Measurements from ENCODE around the gene GNG12. TPM values are rescaled to one million over a fixed set of nuclear protein-coding genes. Genes with fewer than 3 reads are reported as not detected.

The GNG12 gene
- total RNA-seq, 3 donors from 2014 or later: 85.0 to 191 (median 158) TPM

DNA sequence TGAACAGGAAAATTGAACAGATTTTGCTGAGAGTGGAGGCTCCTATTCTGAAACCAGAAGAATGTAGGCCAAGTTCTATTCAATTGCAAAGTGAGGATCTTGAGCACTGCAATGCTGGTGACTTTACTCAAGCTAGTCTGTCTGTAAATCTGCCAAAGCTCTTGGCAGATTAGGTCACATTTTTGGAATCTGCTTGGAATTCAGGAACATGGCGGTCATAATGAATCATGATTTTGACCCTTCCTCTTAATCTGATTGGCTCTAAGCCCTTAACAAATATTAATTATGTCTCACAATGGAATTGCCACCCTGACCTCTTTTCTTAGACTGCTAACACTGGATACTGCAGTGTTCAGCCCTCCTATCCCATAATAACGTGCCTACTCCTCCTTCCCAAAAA lies 7.2 kb upstream of the GNG12 start:
- DNase-seq (no peak), ATAC-seq (peak; percentile 11)
- no peaks in the 10 kb centered on the region for H3K4me1 ChIP-seq (ENCODE audit: low read depth)
- TF ChIP-seq, protein P1, sequence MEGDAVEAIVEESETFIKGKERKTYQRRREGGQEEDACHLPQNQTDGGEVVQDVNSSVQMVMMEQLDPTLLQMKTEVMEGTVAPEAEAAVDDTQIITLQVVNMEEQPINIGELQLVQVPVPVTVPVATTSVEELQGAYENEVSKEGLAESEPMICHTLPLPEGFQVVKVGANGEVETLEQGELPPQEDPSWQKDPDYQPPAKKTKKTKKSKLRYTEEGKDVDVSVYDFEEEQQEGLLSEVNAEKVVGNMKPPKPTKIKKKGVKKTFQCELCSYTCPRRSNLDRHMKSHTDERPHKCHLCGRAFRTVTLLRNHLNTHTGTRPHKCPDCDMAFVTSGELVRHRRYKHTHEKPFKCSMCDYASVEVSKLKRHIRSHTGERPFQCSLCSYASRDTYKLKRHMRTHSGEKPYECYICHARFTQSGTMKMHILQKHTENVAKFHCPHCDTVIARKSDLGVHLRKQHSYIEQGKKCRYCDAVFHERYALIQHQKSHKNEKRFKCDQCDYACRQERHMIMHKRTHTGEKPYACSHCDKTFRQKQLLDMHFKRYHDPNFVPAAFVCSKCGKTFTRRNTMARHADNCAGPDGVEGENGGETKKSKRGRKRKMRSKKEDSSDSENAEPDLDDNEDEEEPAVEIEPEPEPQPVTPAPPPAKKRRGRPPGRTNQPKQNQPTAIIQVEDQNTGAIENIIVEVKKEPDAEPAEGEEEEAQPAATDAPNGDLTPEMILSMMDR (IDR thresholded peaks at IDR 0.05): no peak
- no peaks in the 10 kb centered on the region for H3K9me3 ChIP-seq
- intact Hi-C loops (cut with DNase I, micrococcal nuclease): no loop called here
- H3K36me3 ChIP-seq (ENCODE audit: low read depth): no peaks in the 10 kb centered on the region
- no peak overlapping the region for H3K4me3 ChIP-seq

DNA sequence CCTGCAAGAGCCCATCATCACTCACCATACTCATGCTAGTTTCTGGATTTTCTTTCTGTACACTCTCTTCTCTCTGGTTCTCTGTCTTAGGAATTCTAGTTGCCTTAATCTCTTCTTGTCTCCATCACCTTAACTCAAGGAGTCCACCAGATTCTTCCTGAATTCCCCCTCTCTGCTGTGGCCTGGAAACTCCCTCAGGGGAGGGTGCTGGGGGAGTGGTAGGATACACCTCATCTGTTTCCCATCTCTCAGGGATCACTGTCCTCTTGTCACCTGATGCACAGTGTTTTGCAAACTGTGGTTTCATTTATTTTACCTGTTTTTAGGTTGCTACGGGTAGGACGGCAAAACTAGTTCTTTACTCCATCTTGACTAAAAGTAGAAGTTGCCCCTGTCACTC lies 6.6 kb upstream of the GNG12 start:
- Histone ChIP-seq H3K36me3 (ENCODE audit: low read depth) (no peaks in the 10 kb centered on the region), H3K4me1 (ENCODE audit: low read depth) (no peaks in the 10 kb centered on the region), H3K4me3 (no peak overlapping the region), H3K9me3 (no peaks in the 10 kb centered on the region)
- ATAC-seq (no peak), DNase-seq (no peak)
- intact Hi-C loops (cut with DNase I, micrococcal nuclease): loop anchor here in 1 of 2 donors (10.0 kb wide), 1 partner anchor 65 kb away; no protein-coding TSS in a partner anchor
- TF ChIP-seq, protein P1 (IDR thresholded peaks at IDR 0.05): no peak

- Histone ChIP-seq H3K4me1 (ENCODE audit: low read depth) (no peaks in the 10 kb centered on the region), H3K36me3 (ENCODE audit: low read depth) (no peaks in the 10 kb centered on the region), H3K9me3 (no peaks in the 10 kb centered on the region), H3K4me3 (no peak overlapping the region)
- DNase-seq (no peak), ATAC-seq (peak; percentile 12)
- TF ChIP-seq, protein P1 (IDR thresholded peaks at IDR 0.05): no peak
- intact Hi-C loops (cut with DNase I, micrococcal nuclease): loop anchor here in 1 of 2 donors (10.0 kb wide), 1 partner anchor 64 kb away; no protein-coding TSS in a partner anchor
These were observed 5.1 kb upstream of the GNG12 start for GRCh38 chr1:67838180-67838910.

DNA sequence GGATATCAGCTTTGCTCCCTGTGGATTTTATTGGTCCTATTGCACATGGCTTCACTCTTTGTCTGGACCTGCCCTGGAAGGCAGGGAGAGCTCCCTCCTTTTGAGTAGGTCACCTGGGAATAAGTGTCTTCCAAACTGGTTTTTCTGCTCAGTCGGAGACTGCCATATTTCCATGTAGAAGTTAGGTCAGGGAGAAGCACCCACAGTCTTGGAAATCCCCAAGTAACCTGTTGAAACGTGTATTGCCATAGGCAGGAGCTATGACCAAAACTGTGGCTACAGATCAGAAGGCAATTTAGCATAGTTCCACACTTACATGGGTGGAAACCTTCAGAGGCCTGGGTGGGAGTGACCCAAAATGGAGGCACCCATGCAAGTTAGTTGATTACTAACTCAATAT lies 3.5 kb upstream of the GNG12 start:
- intact Hi-C loops (cut with DNase I, micrococcal nuclease): loop anchor here in 1 of 2 donors (10.0 kb wide), 1 partner anchor 62 kb away; no protein-coding TSS in a partner anchor
- H3K9me3 ChIP-seq: no peaks in the 10 kb centered on the region
- TF ChIP-seq, protein P1 (IDR thresholded peaks at IDR 0.05): no peak
- DNase-seq: no peak
- ATAC-seq: no peak
- no peak overlapping the region for H3K4me3 ChIP-seq
- no peaks in the 10 kb centered on the region for H3K36me3 ChIP-seq (ENCODE audit: low read depth)
- no peaks in the 10 kb centered on the region for H3K4me1 ChIP-seq (ENCODE audit: low read depth)

GRCh38 chr1:67835663-67836452 lies 2.6 kb upstream of the GNG12 start:
- no peak overlapping the region for H3K4me3 ChIP-seq
- no peak for ATAC-seq
- no peak for DNase-seq
- H3K9me3 ChIP-seq: no peaks in the 10 kb centered on the region
- peaks cover 6% of the 10 kb centered on the region for H3K4me1 ChIP-seq (ENCODE audit: low read depth)
- TF ChIP-seq, protein P1 (IDR thresholded peaks at IDR 0.05): no peak
- H3K36me3 ChIP-seq (ENCODE audit: low read depth): no peaks in the 10 kb centered on the region
- intact Hi-C loops (cut with DNase I, micrococcal nuclease): loop anchor here in 1 of 2 donors (10.0 kb wide), 1 partner anchor 61 kb away; no protein-coding TSS in a partner anchor

Data from mucosa of descending colon (tissue), 3 donors.